Measurements from ENCODE around the gene ZNF76. TPM values are rescaled to one million over a fixed set of nuclear protein-coding genes. Genes with fewer than 3 reads are reported as not detected.

The ZNF76 gene
- total RNA-seq, 1 donor from 2014 or later = 12.7 TPM

DNA sequence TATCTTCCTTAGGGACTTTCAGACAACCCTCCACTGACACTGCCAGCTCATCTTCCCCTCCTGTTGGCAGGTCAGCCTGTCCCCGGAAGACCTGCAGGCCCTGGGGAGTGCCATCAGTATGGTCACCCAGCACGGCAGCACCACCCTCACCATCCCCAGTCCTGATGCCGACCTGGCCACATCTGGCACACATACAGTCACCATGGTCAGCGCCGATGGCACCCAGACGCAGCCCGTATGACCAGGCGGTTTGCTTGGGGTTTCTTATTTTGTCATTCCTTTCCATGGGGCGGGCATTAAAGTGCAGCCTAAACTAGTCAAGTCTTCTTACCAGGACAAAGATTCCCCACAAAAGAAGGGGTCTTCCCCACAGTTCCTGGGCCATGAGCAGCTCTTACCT lies 34.1 kb downstream of the ZNF76 start:
- Histone ChIP-seq H3K4me3 (ENCODE audit: insufficient read depth, low read depth, low read length) (no peak overlapping the region), H3K36me3 (ENCODE audit: insufficient read depth, low read length) (no peaks in the 10 kb centered on the region), H3K27me3 (ENCODE audit: insufficient read depth, low read length) (no peaks in the 10 kb centered on the region), H3K4me2 (ENCODE audit: low read length) (no peak overlapping the region), H2AFZ (ENCODE audit: low read depth, low read length) (no peak overlapping the region), H4K20me1 (ENCODE audit: insufficient read depth, low read length) (no peaks in the 10 kb centered on the region), H3K79me2 (ENCODE audit: insufficient read depth, low read length) (no peaks in the 10 kb centered on the region), H3K9ac (ENCODE audit: low read length) (no peak overlapping the region), H3K4me1 (ENCODE audit: insufficient read depth, low read length) (peaks cover 12% of the 10 kb centered on the region), H3K27ac (ENCODE audit: low read depth, low read length) (no peak overlapping the region), H3K9me3 (ENCODE audit: insufficient read depth, low read depth, low read length) (no peaks in the 10 kb centered on the region)
- H3K27me3 Mint-ChIP-seq (ENCODE audit: low read depth, unreplicated experiment) = no peaks in the 10 kb centered on the region
- H3K27ac Mint-ChIP-seq (ENCODE audit: unreplicated experiment) = no peak overlapping the region
- no peak for FAIRE-seq
- no peaks in the 10 kb centered on the region for H3K4me1 Mint-ChIP-seq (ENCODE audit: low read depth, unreplicated experiment)
- no peaks in the 10 kb centered on the region for H3K9me3 Mint-ChIP-seq (ENCODE audit: unreplicated experiment)
- H3K4me3 Mint-ChIP-seq (ENCODE audit: unreplicated experiment) = no peak overlapping the region
- TF ChIP-seq, protein P1, sequence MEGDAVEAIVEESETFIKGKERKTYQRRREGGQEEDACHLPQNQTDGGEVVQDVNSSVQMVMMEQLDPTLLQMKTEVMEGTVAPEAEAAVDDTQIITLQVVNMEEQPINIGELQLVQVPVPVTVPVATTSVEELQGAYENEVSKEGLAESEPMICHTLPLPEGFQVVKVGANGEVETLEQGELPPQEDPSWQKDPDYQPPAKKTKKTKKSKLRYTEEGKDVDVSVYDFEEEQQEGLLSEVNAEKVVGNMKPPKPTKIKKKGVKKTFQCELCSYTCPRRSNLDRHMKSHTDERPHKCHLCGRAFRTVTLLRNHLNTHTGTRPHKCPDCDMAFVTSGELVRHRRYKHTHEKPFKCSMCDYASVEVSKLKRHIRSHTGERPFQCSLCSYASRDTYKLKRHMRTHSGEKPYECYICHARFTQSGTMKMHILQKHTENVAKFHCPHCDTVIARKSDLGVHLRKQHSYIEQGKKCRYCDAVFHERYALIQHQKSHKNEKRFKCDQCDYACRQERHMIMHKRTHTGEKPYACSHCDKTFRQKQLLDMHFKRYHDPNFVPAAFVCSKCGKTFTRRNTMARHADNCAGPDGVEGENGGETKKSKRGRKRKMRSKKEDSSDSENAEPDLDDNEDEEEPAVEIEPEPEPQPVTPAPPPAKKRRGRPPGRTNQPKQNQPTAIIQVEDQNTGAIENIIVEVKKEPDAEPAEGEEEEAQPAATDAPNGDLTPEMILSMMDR (IDR thresholded peaks at IDR 0.05; ENCODE audit: insufficient read depth, low read depth, low read length) = no peak
- TF ChIP-seq EZH2 (IDR thresholded peaks at IDR 0.05; ENCODE audit: insufficient read depth, low read length) = no peak
- H3K36me3 Mint-ChIP-seq (ENCODE audit: low read depth, unreplicated experiment) = peaks cover 46% of the 10 kb centered on the region
- DNase-seq (ENCODE audit: low read depth) = no peak

DNA sequence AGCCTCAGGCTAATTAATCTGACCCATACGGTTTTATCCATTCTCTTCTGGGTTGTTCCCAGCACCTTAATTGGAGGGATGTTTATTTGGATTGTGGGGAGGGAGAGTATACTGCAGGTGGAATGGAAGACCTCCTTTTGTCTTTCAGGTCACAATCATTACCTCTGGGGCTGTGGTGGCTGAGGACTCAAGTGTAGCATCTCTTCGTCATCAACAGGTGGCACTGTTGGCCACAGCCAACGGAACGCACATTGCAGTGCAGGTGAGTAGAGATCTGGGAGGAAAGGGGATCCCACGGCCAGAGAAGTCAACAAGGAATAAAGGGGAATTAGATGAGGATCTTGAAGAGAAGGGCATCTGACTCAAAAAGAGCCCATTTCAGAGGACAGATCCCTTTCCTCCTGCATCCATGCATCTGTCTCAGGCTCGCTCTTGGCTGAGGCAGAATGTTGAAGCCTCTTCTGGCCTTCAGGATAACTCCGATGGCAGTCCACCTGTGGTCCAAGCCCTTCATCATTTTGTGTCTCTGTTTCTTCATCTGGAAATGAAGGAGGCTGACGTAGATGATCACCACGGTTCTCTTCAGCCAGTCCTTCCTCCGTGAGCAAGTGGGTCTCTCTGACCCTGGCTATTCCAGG lies 34.9 kb downstream of the ZNF76 start:
- no peaks in the 10 kb centered on the region for H3K9me3 Mint-ChIP-seq (ENCODE audit: unreplicated experiment)
- Histone ChIP-seq H4K20me1 (ENCODE audit: insufficient read depth, low read length) (no peaks in the 10 kb centered on the region), H3K9ac (ENCODE audit: low read length) (no peak overlapping the region), H3K27ac (ENCODE audit: low read depth, low read length) (no peak overlapping the region), H2AFZ (ENCODE audit: low read depth, low read length) (no peak overlapping the region), H3K4me1 (ENCODE audit: insufficient read depth, low read length) (peaks cover 12% of the 10 kb centered on the region), H3K79me2 (ENCODE audit: insufficient read depth, low read length) (no peaks in the 10 kb centered on the region), H3K4me3 (ENCODE audit: insufficient read depth, low read depth, low read length) (no peak overlapping the region), H3K27me3 (ENCODE audit: insufficient read depth, low read length) (no peaks in the 10 kb centered on the region), H3K4me2 (ENCODE audit: low read length) (no peak overlapping the region), H3K9me3 (ENCODE audit: insufficient read depth, low read depth, low read length) (no peaks in the 10 kb centered on the region), H3K36me3 (ENCODE audit: insufficient read depth, low read length) (no peaks in the 10 kb centered on the region)
- peak overlapping the region; percentile 20 for H3K27ac Mint-ChIP-seq (ENCODE audit: unreplicated experiment)
- H3K4me1 Mint-ChIP-seq (ENCODE audit: low read depth, unreplicated experiment) = no peaks in the 10 kb centered on the region
- peaks cover 42% of the 10 kb centered on the region for H3K36me3 Mint-ChIP-seq (ENCODE audit: low read depth, unreplicated experiment)
- FAIRE-seq (no peak), DNase-seq (ENCODE audit: low read depth) (no peak)
- H3K27me3 Mint-ChIP-seq (ENCODE audit: low read depth, unreplicated experiment) = no peaks in the 10 kb centered on the region
- no peak for TF ChIP-seq EZH2 (IDR thresholded peaks at IDR 0.05; ENCODE audit: insufficient read depth, low read length)
- TF ChIP-seq, protein P1 (IDR thresholded peaks at IDR 0.05; ENCODE audit: insufficient read depth, low read depth, low read length) = peak; percentile 68
- H3K4me3 Mint-ChIP-seq (ENCODE audit: unreplicated experiment) = no peak overlapping the region

DNA sequence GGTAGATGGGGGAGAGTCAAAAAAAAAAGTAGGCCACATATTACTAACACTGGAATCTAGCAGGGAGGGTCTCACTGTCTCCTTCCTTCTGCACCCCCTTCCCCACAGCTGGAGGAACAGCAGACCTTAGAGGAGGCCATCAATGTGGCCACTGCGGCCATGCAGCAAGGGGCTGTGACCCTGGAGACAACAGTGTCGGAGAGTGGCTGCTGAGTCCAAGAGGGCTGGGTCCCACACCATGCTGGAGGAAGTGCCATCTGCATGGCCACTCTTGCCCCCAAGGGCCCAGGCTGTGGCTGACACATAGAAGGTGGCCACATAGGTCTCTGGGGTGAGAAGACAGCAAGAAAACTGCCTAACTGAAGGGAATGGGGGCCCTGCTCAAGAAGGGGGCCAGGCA lies 35.5 kb downstream of the ZNF76 start:
- no peak for DNase-seq (ENCODE audit: low read depth)
- H3K27ac Mint-ChIP-seq (ENCODE audit: unreplicated experiment) = no peak overlapping the region
- no peak overlapping the region for H2AFZ ChIP-seq (ENCODE audit: low read depth, low read length)
- no peaks in the 10 kb centered on the region for H4K20me1 ChIP-seq (ENCODE audit: insufficient read depth, low read length)
- no peaks in the 10 kb centered on the region for H3K9me3 Mint-ChIP-seq (ENCODE audit: unreplicated experiment)
- H3K4me2 ChIP-seq (ENCODE audit: low read length) = no peak overlapping the region
- H3K4me3 Mint-ChIP-seq (ENCODE audit: unreplicated experiment) = no peak overlapping the region
- H3K4me1 ChIP-seq (ENCODE audit: insufficient read depth, low read length) = peaks cover 12% of the 10 kb centered on the region
- H3K4me1 Mint-ChIP-seq (ENCODE audit: low read depth, unreplicated experiment) = no peaks in the 10 kb centered on the region
- peaks cover 2% of the 10 kb centered on the region for H3K27me3 Mint-ChIP-seq (ENCODE audit: low read depth, unreplicated experiment)
- H3K27ac ChIP-seq (ENCODE audit: low read depth, low read length) = no peak overlapping the region
- H3K9ac ChIP-seq (ENCODE audit: low read length) = no peak overlapping the region
- H3K27me3 ChIP-seq (ENCODE audit: insufficient read depth, low read length) = no peaks in the 10 kb centered on the region
- H3K36me3 ChIP-seq (ENCODE audit: insufficient read depth, low read length) = no peaks in the 10 kb centered on the region
- no peaks in the 10 kb centered on the region for H3K79me2 ChIP-seq (ENCODE audit: insufficient read depth, low read length)
- H3K9me3 ChIP-seq (ENCODE audit: insufficient read depth, low read depth, low read length) = no peaks in the 10 kb centered on the region
- TF ChIP-seq EZH2 (IDR thresholded peaks at IDR 0.05; ENCODE audit: insufficient read depth, low read length) = no peak
- TF ChIP-seq, protein P1 (IDR thresholded peaks at IDR 0.05; ENCODE audit: insufficient read depth, low read depth, low read length) = no peak
- H3K4me3 ChIP-seq (ENCODE audit: insufficient read depth, low read depth, low read length) = no peak overlapping the region
- peaks cover 39% of the 10 kb centered on the region for H3K36me3 Mint-ChIP-seq (ENCODE audit: low read depth, unreplicated experiment)
- FAIRE-seq = no peak
